Mucosa of descending colon (tissue), 3 donors: ENCODE data around the gene IGLL5. TPM values are rescaled to one million over a fixed set of nuclear protein-coding genes. Genes with fewer than 3 reads are reported as not detected.

ENCODE experiments used
- ATAC-seq: fragments of 200-7000 bp; cut with Tn5 transposase; one replicate; pipeline ENCODE4 v1.9.1; 2020; ENCODE audit warnings: mild to moderate bottlenecking, moderate library complexity
- DNase-seq, 3 donors: peaks; one replicate each; pipeline ENCODE4 v3.0.0-alpha.2; 2020
- H3K36me3 ChIP-seq: fragments of 200-600 bp; one replicate; pipeline ENCODE4 v1.8.0; 2021; ENCODE audit warnings: low read depth, mild to moderate bottlenecking
- H3K4me1 ChIP-seq: fragments of 200-600 bp; one replicate; pipeline ENCODE4 v1.8.0; 2021; ENCODE audit warnings: low read depth, mild to moderate bottlenecking
- H3K4me3 ChIP-seq: fragments of 200-600 bp; one replicate; pipeline ENCODE4 v1.8.0; 2021; ENCODE audit warnings: mild to moderate bottlenecking
- H3K9me3 ChIP-seq: fragments of 200-600 bp; one replicate; pipeline ENCODE4 v1.8.0; 2021; ENCODE audit warnings: mild to moderate bottlenecking
- CTCF ChIP-seq: fragments of 200-600 bp; IDR thresholded peaks from one replicate; pipeline ENCODE4 v1.8.0; 2022; ENCODE audit warnings: antibody characterized with exemption, mild to moderate bottlenecking
- intact Hi-C, 2 donors: fragments of 100-400 bp; cut with DNase I in 1 of 2; cut with micrococcal nuclease in 1 of 2; formaldehyde crosslinking; loops; one replicate each; pipeline versions ENCODE4 v1.11.0 to v1.11.1; 2022; cut with DNase I, micrococcal nuclease
- total RNA-seq, 3 donors: library from RNA; stranded (reverse); fragmentation: NEBNext Ultra II Directional in 2 of 3; extraction: Animal tissue kit (Norgen Biotek cat#: 25700) in 2 of 3; gene quantifications; one replicate each; pipeline versions ENCODE4 v1.2.1 to v1.2.4, GENCODE V29; 2021 to 2023
- donor health status: DM: no; HTN: no; CAD: no; lungs with moderate emphysema.
- donor health status: DM: no; HTN: no; CAD: no.
- donor health status: DM: no; HTN: yes; CAD: no.

The IGLL5 gene
- total RNA-seq, 3 donors from 2014 or later, result 14.1 to 32.8 (median 16.1) TPM

- no peak for TF ChIP-seq CTCF
- Histone ChIP-seq H3K36me3 (no peaks in the 10 kb centered on the region), H3K4me1 (no peaks in the 10 kb centered on the region), H3K9me3 (no peaks in the 10 kb centered on the region), H3K4me3 (no peak overlapping the region)
- intact Hi-C loops, result no loop called here
- ATAC-seq (no peak), DNase-seq (peak in 2 of 3 donors; percentile 6 to 17)
These were observed 20.2 kb downstream of the IGLL5 start for GRCh38 chr22:22907551-22908494.

- DNase-seq (no peak), ATAC-seq (no peak)
- TF ChIP-seq CTCF, result no peak
- no peaks in the 10 kb centered on the region for H3K36me3 ChIP-seq
- no peaks in the 10 kb centered on the region for H3K4me1 ChIP-seq
- intact Hi-C loops, result no loop called here
- H3K9me3 ChIP-seq, result no peaks in the 10 kb centered on the region
- no peak overlapping the region for H3K4me3 ChIP-seq
These were observed 20.9 kb downstream of the IGLL5 start for GRCh38 chr22:22908495-22908861.

GRCh38 chr22:22908941-22909604, 21.5 kb downstream of the IGLL5 start:
- intact Hi-C loops, result no loop called here
- no peak for ATAC-seq
- no peaks in the 10 kb centered on the region for H3K4me1 ChIP-seq
- no peak for TF ChIP-seq CTCF
- no peaks in the 10 kb centered on the region for H3K36me3 ChIP-seq
- H3K9me3 ChIP-seq, result no peaks in the 10 kb centered on the region
- no peak overlapping the region for H3K4me3 ChIP-seq
- DNase-seq, result peak in 1 of 3 donors; percentile 5

- Histone ChIP-seq H3K4me3 (no peak overlapping the region), H3K9me3 (no peaks in the 10 kb centered on the region), H3K4me1 (no peaks in the 10 kb centered on the region), H3K36me3 (no peaks in the 10 kb centered on the region)
- no peak for TF ChIP-seq CTCF
- intact Hi-C loops, result no loop called here
- DNase-seq, result peak in 1 of 3 donors; percentile 12
- no peak for ATAC-seq
These were observed 22.1 kb downstream of the IGLL5 start for GRCh38 chr22:22909605-22910271.

- no peaks in the 10 kb centered on the region for H3K36me3 ChIP-seq
- H3K4me3 ChIP-seq, result no peak overlapping the region
- intact Hi-C loops, result no loop called here
These were observed 22.9 kb downstream of the IGLL5 start for GRCh38 chr22:22910272-22911240.

More at GRCh38 chr22:22910272-22911240, 22.9 kb downstream of the IGLL5 start:
- TF ChIP-seq CTCF, result no peak
- ATAC-seq (no peak), DNase-seq (peak in 2 of 3 donors; percentile 8 to 24)
- H3K4me1 ChIP-seq, result no peaks in the 10 kb centered on the region
- no peaks in the 10 kb centered on the region for H3K9me3 ChIP-seq
